Esophagus squamous epithelium (tissue), 4 donors: ENCODE results near the gene CDK6.

Experiments used
- CTCF ChIP-seq, 6 experiments: fragments of 450-650 bp in 4 of 6; fragments of 200-600 bp in 2 of 6; sonication (generic) in 2 of 6; IDR thresholded peaks; one replicate each; pipeline ENCODE4 v1.5.1; 2016 to 2019; ENCODE audit warnings: antibody characterized with exemption in 6 of 6, mild to moderate bottlenecking in 4 of 6, moderate library complexity in 4 of 6
- POLR2A ChIP-seq, 4 donors: fragments of 450-650 bp; IDR thresholded peaks; one replicate each; pipeline ENCODE4 v1.6.1; 2017; ENCODE audit warnings: antibody characterized with exemption in 4 of 4, mild to moderate bottlenecking in 4 of 4, moderate library complexity in 3 of 4

- TF ChIP-seq CTCF (IDR thresholded peaks at IDR 0.05) (no peak), POLR2A (IDR thresholded peaks at IDR 0.05) (no peak)
Measured at GRCh38 chr7:92782236-92782635, 54.1 kb downstream of the CDK6 start.
